Hindlimb muscle (tissue), 1 donor: Measurements from ENCODE around the gene GSDME. TPM values are rescaled to one million over a fixed set of nuclear protein-coding genes. Genes with fewer than 3 reads are reported as not detected.

Experiments used
- DNase-seq: peaks from one replicate; pipeline ENCODE4 v3.0.0-alpha.2; 2013
- polyA plus RNA-seq: library from polyadenylated mRNA; unstranded; fragments of 120-200 nt; gene quantifications from one replicate; pipeline ENCODE4 v1.2.1, GENCODE V29; 2013; ENCODE audit not compliant: insufficient read length

GSDME gene
- polyA plus RNA-seq, 1 donor: 8.0 TPM

DNA sequence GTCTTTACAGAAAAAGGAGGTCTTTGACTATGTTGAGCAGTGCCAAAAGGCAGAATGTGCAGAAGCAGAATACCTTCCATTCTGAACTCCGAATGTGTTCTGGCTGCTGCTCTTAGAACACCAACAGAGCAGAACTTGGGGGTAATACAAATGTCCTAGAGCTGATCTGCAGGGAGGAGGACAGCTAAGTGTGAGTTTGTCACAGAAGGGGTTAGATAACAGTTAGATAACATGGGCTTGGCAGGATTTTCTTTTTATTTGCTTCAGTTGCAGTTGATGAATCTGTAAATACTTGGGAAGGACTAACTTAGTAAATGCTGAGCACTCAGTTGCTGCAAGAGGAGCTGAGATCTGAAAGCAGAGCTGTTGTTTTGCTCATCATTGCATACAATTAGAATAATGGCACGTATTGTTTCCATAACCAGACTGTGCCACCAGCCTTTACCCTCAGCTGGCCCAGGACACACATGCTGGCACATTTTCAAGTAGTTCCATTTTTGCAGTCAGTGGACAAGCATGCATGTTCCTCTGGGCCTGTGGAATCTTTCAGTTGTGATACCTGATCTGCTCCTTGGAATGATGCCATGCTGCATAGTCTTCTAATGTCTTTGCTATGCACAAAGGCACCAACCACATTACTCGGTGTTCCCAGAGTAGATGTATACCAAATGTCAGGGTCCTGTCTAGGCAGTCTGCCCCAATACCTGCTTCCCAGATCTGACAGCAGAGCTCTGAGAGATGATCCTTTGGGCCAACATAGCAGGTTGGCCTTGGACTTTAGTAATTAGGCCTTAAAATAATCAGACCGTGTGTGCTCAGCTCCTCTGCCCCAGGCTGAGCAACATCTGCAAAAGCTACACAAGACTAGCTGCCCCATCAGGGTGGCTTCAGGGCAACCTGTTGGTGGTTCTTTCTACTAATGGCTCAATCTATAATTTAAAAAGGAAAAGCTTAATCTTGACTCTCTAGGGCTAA lies 55.7 kb downstream of the GSDME start:
- no peak for DNase-seq

DNA sequence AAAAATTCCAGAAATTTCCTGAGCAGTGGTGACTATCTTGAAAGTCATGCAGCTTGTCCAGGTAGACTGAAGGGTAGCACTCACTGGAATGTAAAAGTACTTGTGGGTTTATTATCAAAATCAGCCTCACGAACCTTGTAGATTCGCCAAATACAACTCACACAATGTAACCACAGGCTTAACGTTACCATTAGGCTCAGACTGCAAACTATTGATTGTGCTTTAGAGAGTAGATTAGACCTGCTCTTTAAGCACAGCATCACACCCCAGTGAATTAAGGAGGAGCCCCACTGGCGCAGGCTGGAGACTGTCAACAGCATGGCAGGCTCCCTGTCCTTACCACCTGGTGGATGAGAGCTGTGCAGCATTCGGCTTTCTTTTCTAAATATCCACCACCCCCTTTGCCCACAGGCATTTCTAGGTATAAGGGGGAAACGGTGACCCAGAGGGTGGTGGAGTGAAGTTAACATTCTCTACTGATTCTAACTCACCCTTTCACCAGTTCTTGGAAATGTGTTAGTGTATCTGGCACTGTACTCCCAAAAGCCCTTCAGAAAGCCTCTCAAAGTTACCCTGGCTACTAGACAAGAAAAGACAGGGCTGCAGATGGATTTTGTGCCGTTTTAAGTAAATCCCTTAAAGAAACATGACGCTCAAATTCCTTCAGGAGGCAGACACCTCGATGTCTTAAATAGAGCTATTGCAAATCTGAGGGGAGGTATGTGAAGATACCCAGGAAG lies 56.6 kb downstream of the GSDME start:
- DNase-seq: no peak

DNA sequence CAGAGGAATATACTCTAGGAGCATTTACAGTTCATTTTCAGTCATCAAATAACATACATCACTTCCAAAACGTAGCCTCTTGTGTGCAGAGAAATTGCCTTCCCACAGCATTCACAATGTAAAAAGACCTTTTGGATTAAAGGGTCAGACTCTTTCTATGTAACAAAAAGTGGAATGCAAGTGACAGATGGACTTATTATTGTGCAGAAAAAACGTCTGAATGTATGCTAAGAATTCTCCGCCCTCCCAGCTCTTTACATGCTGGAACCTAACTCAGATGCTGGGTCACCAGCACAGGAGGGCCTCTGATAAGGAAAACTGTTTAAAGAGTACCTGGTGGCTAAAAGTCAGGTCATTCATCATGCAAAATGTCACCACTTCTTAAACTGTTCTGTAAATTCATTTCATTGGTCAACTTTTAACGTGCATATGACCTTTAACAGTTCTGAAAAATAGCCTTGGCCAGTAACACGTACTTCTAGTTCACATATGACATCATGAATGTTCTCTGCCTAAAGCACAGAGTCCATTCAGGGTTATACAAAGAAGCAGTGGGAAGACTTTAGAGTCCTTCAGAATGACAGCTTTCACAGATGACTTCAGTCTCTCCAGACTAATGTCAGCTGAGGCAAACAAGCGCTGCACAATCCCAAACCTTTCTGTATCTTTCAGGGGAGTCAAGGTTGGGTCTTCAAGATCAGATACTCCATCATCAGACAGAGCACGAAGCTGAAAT lies 58.6 kb downstream of the GSDME start:
- no peak for DNase-seq

DNA sequence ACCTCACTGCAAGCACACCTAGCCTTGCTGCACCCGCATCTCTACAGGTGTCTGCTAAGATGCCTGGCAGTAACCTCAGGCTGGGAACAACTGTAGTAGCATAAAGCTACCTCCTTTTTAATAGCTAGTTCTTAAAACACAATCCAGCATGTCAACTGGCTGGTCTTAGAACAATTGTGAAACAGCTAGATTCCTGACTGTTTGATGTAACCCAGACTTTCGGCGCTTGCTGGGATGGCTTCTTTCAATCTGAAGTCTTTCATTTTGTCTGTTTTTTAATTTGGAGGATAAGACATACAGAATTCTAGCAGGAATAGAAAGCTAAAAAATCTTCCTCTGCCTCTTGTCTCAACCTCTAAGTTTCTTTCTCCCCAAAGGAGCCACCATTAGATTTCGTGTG lies 59.8 kb downstream of the GSDME start:
- DNase-seq: no peak

DNA sequence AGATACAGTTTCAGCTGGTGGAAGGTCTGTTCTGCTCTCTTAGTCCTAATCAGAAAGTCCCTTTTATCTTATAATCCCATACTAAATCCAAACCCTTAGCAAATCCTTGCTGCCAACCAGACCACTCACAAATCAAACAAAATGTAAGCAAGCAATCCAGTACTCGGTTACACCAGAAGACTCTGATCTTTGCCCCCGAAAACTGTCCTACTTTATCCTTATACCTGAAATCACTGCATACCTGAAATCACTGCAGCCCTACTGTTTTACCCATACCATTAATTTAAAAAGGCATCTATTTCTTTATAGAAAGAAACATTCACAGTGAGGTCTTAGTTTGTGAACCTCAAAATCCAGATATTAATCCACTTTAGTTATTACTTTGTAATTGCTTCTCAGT lies 64.7 kb downstream of the GSDME start:
- no peak for DNase-seq

DNA sequence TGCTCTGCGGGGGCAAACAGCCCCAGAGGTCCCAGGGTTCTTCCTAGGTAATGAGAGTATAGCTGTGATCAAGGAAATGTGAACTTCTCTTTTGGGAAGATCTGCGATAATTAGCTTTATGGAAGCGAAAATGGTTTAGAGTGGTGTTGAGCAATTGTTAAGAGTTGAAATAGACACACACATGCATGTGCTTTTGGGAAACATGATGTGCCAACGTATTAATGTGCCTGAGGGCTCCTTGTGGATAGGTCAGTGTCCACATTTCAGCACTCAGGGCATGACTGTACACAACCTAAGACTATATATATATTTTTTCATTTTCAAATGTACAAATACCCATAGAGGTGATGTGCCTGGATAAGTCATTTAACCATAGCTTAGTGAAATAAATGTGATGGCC lies 67.0 kb downstream of the GSDME start:
- DNase-seq: no peak

DNA sequence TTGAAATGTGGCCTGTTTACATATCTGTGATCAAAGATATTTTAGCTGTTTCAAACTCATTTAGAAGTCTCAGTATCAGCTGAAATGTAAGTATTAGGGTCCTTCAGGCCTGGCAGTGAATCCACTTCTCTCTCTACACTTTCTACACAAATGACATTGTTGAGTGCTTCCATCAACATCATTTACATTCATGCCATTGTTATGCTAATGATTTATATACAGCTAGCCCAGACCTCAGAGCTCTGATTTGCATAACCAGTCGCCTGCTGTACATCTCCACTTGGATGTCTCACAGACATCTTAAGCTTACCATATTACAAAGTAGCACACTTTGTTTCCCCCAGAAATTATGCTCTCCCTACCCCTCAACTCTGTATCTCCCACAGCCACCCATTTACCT lies 71.6 kb downstream of the GSDME start:
- no peak for DNase-seq

DNA sequence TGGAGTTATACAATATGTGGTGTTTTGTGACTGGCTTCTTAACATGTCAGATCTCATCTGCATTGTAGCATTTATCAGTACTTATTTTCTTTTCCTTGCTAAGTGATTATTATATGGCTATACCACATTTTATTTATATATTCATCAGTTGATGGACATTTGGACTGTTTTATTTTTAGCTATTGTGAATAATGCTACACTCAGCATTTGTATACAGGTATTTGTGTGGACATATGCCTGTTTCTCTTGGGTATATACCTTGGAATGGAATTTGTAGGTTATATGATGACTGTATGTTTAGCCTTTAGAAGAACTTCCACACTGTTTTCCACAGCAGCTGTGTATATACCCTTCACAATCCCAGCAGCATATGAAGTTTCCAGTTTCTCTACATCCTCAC lies 86.5 kb downstream of the GSDME start:
- no peak for DNase-seq

DNA sequence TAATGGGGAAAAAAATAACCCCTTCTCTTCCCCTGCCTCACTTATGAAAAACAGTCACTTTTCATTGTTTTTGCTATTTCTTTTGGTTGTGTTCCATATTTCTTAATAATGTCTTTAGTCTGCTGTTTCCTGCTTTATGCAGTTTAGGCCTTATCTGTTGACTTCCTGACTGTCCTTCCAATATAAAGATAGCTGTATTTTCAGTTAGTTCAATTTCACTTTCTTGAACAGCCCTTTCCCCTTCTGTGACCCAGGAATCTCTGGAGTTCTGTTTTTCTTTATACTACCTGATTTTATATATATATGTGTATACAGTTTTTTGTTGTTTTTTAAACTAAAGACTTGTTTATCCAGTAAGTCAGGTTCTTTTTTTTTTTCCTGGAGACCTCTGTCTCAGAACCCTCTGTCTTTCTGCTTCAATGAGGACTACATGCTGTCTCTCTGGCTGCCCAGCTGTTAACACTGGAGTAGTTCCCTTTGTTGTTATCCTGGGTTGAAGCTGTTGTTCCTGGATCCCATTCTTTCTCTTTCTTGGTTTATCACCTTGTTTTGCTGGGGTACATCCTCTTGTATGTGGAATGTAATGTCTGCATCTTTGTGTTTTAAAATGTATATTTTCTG lies 87.2 kb downstream of the GSDME start:
- no peak for DNase-seq

DNA sequence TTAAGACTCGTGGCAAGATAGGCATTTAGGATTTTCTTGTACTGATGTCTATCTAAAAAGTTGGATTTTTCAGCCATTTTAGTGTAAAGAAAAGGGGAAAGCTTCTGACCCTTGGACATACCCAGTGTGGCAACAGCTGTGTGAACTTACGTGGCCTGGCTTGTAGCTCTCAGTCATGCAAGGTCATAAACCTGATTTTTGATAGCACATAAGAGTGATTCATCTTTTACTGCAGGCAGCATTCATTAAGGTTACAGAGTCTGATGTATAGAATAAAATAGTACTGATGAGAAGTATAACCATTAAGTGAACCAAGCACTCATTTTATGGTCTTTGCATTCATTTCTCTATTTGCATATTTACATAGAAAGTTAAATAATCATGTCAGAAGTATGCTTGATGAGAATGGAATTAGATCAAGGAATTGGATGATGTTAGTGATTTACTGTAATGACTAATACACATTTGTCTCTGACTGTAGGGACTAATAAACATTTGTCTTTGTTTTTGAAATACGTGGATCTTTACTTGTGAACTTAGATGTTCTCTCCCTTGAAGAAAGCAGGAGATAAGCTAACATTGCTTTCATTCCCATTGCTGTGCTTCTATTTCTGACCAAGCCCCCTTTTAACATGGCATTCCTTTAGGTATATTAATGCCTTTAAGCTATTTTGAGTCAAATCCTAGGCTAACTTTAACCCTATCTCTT lies 88.2 kb downstream of the GSDME start:
- no peak for DNase-seq

DNA sequence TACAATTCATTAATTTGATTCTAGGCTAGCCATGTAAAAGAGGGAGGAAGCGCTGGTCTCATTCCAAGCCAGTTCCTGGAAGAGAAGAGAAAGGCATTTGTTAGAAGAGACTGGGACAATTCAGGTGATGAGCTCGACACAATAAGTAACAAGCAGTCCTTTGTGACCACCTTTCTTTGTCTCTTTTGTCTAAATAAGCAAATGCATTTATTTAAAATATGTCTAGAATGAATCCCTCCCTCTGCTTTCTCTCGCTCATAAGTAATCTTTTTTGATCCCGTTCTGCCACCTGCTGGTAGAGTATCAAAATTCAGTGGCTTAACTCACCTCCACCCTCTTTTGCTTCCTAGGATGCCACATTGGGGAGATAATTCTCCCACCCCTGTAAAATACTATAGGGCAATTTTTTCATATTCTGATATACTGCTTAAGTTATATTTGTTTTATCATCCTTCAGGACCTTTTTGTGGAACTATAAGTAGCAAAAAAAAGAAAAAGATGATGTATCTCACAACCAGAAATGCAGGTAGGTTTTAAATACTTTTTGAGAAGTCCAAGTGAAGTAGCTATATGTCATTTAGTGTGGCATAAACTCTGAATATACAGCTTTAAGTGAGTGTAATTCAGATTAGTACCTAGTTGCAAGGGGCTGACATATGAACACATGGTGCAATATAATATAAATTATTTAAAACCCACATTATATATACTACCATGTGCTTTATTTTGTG lies 91.5 kb downstream of the GSDME start:
- DNase-seq: peak; percentile 52

DNA sequence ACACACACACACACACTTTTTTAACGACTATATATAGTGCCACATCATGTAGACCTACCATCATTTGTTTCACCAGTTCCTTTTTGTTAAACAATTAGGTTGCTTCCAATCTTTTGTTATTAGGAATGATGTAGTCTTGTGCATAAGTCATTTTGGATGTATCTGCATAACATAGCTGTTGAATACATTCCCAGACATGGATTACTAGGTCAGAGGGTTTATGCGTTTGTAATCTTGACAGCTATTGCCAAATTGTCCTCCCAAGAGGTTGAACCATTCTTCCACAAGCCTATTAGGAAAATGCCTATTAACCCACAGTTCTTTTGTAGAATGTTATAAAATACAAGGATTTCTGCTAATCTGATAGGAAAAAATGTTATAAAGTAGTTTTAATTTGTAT lies 96.7 kb downstream of the GSDME start:
- peak; percentile 11 for DNase-seq

DNA sequence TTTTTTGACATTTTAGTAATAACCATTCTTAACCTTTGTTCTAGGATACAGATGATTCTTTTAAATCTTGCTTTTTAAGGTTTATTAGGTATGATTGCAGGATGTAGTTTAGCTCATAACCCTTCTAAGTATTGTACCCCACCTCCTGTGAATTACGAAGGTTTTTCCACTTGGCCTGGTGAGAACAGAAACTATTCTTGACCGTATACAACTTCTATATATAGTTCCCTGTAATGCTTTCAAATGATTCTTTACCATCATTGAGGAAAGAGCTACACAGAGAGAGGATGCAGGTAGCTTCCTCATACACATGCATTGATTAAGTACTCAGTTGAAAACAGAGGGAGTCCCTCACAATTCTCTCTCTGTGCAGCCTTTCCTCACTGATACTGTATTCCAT lies 97.8 kb downstream of the GSDME start:
- no peak for DNase-seq

DNA sequence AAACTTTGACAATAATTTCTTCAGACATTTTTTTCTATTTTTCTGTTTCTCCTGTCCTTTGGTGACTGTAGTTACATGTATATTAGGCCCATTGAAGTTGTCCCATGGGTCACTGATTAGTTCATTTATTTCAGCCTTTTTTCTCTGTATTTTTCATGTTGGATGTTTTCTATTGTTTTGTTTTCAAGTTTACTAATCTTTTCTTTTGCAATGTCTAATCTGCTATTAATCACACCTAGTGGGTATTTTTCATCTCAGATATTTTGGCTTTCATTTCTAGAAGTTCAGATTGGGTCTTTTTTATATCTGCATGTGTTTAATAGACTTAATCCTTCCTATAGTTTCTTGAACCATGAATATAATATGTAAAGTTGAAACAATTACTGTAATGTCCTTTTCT lies 99.3 kb downstream of the GSDME start:
- no peak for DNase-seq

DNA sequence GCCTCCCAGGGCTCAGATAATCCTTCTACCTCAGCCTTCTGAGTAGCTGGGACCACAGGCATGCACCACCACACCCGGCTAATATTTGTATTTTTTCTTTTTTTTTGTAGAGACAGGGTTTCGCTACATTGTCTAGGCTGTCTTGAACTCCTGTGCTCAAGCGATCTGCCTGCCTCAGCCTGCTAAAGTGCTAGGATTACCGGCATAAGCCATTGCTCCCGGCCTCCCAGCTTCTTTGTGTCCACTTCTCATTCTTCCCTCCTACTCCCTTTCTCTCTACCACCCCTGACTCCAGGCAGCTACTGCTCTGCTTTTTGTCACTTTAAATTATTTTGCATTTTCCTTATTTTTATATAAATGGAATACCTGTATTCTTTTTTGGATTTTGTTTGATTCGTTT lies 100.7 kb downstream of the GSDME start:
- DNase-seq: no peak

DNA sequence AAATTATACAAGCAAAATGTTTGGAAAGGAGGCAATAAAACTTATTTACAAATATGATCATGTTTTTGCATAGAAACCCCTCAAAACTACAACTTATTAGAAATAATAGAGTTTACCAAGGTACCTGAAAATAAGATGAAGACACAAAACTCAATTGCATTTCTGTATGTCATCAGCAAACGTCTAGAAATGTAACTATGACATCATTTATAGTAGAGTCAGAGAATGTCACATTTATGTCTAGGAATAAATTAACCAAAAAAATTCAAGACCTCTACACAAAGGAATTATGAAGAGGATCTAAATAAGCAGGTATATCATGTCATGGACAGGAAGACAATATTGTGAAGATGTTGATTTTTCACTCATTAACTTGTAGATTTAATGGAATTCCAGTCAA lies 103.0 kb downstream of the GSDME start:
- DNase-seq: no peak

DNA sequence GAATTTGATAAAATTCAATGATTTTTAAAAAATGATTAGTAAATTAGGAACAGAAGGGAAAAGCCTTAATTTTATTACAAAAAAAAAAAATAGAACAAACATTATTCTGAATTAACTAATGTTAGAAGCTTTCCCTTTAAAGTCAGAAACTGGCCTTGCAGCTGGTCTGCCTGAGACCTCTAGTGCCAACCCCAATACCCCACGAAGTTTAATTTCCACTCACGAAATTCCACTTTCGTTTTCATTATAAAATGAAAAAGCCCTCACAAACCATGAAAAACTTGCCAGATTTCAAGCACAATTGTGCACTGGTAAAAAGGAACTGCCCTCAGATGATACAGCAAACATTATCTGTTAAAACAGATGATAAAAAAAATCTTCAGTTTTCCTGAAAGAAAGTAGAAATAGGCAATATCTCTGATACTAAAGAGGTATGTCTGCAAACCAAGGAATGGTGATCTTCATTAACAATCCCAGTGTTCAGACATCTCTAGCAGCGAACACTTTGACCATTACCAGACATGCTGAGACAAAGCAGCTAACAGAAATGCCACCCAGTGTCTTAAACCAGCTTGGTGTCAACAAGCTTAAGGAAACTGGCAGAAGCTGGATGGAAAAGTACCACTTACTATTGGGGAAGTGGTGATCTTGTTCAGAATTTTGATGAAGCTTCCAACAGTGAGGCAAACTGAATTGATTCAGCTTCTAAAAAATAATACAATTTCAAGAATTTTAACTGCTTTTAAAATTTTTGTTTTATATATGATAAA lies 103.8 kb downstream of the GSDME start:
- DNase-seq: no peak

DNA sequence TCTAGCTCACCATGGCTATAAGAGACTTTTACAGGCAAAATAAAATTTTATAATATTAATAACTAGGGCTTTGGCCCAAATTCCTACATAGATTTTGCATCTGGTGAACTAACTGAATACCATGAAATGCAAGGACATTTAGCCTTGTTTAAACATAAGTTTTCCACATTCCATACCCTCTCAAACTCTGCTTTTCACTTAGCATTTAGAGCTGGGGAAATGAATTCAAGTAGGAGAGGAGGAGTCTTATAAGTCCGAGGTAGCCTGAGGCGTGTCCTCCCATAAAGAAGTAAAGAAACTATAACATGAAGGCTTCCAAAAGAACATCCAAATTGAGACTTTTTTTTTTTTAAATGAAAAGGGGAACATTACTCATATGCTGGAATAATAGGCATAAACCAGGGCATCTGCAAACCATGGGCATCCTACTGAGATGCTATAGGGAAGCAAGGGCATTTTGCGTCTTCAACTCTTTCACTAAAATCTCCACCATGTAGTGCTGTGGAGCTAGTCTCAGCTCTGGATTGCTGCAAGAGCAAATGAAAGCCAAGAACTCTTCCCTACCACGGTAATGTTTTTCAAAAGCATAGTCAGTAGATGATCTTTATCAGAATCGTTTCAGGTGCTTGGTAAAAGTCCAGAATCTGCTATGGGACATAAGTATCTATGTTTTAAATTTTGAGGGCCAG lies 104.9 kb downstream of the GSDME start:
- no peak for DNase-seq
